IMR-90 (cell line): Measurements from ENCODE around the gene MFNG. TPM values are rescaled to one million over a fixed set of nuclear protein-coding genes. Genes with fewer than 3 reads are reported as not detected.

Source experiments
- ATAC-seq: fragments of 200-7000 bp; cut with Tn5 transposase; 2 replicates; pipeline ENCODE4 v1.9.1; 2020; ENCODE audit warnings: low read depth, mild to moderate bottlenecking, moderate library complexity
- BruUV-seq: library from RNA; stranded (reverse); fragments of 400-500 nt; replicated peaks from 2 replicates; lab custom pipeline; 2021; lab: Mats Ljungman, UMichigan
- CTCF ChIA-PET: fragments of 300-600 bp; formaldehyde crosslinking; extraction: SDS; loops from one replicate; lab custom pipeline; 2021; ENCODE audit warnings: antibody characterized with exemption; lab: Yijun Ruan, JAX
- POLR2A ChIA-PET: fragments of 300-600 bp; sonication (Branson Sonifier 250); formaldehyde crosslinking; loops from one replicate; lab custom pipeline; 2022; ENCODE audit warnings: antibody characterized with exemption; ENCODE audit not compliant: unreplicated experiment; lab: Charles Lee
- DNase-seq: peaks from one replicate; pipeline ENCODE4 v3.0.0; 2013
- H2AFZ ChIP-seq: replicated peaks from 2 replicates; pipeline ENCODE3; 2013; ENCODE audit warnings: low read length, mild to moderate bottlenecking; ENCODE audit not compliant: poor library complexity
- H2AK5ac ChIP-seq: 2 replicates; pipeline ENCODE4 v1.6.1; 2013; ENCODE audit warnings: low read depth, low read length, inconsistent platforms
- H2AK9ac ChIP-seq: replicated peaks from 2 replicates; pipeline ENCODE3; 2013; ENCODE audit warnings: mild to moderate bottlenecking, low read depth, low read length, moderate library complexity; ENCODE audit not compliant: poor library complexity
- H2BK120ac ChIP-seq: 2 replicates; pipeline ENCODE4 v1.6.1; 2013; ENCODE audit warnings: low read depth, low read length, inconsistent platforms
- H2BK15ac ChIP-seq: 3 replicates; pipeline ENCODE4 v1.6.1; 2013; ENCODE audit warnings: low read depth, low read length, inconsistent platforms
- H2BK20ac ChIP-seq: 2 replicates; pipeline ENCODE4 v1.6.1; 2013; ENCODE audit warnings: low read depth, mild to moderate bottlenecking, inconsistent platforms, low read length, moderate library complexity
- H2BK5ac ChIP-seq: 2 replicates; pipeline ENCODE4 v1.6.1; 2013; ENCODE audit warnings: mild to moderate bottlenecking, low read depth, low read length, inconsistent platforms; ENCODE audit not compliant: poor library complexity, severe bottlenecking
- H3K14ac ChIP-seq: replicated peaks from 2 replicates; pipeline ENCODE4 v1.6.1; 2013; ENCODE audit warnings: low read depth, low read length, inconsistent platforms
- H3K18ac ChIP-seq: 2 replicates; pipeline ENCODE4 v1.6.1; 2013; ENCODE audit warnings: low read depth, low read length, control low read depth
- H3K23ac ChIP-seq: 2 replicates; pipeline ENCODE4 v1.6.1; 2013; ENCODE audit warnings: low read depth, low read length, inconsistent platforms
- H3K27ac ChIP-seq: 2 replicates; pipeline ENCODE4 v1.5.1; 2013; ENCODE audit warnings: mild to moderate bottlenecking, control low read depth, low read length; ENCODE audit not compliant: insufficient read depth
- H3K27me3 ChIP-seq: 2 replicates; pipeline ENCODE4 v1.6.1; 2013; ENCODE audit warnings: low read length; ENCODE audit not compliant: control insufficient read depth, insufficient read depth
- H3K36me3 ChIP-seq: 2 replicates; pipeline ENCODE4 v1.6.1; 2013; ENCODE audit warnings: low read length, mixed read lengths; ENCODE audit not compliant: control insufficient read depth, insufficient read depth
- H3K4ac ChIP-seq: 2 replicates; pipeline ENCODE4 v1.6.1; 2013; ENCODE audit warnings: low read depth, low read length, inconsistent platforms
- H3K4me1 ChIP-seq: 2 replicates; pipeline ENCODE4 v1.6.1; 2013; ENCODE audit warnings: low read length, mixed read lengths; ENCODE audit not compliant: control insufficient read depth, insufficient read depth
- H3K4me2 ChIP-seq: 2 replicates; pipeline ENCODE4 v1.6.1; 2013; ENCODE audit warnings: low read depth, mild to moderate bottlenecking, control low read depth, low read length, moderate library complexity
- H3K4me3 ChIP-seq: 2 replicates; pipeline ENCODE4 v1.5.1; 2013; ENCODE audit warnings: low read depth, mild to moderate bottlenecking, control low read depth, low read length, moderate library complexity; ENCODE audit not compliant: insufficient read depth
- H3K56ac ChIP-seq: 2 replicates; pipeline ENCODE4 v1.6.1; 2013; ENCODE audit warnings: low read length, inconsistent platforms; ENCODE audit not compliant: insufficient read depth; ENCODE audit errors: extremely low read depth
- H3K79me1 ChIP-seq, 2 experiments: 2 replicates each; pipeline ENCODE4 v1.6.1; 2013; ENCODE audit warnings: low read length in 2 of 2, inconsistent platforms in 1 of 2, low read depth in 1 of 2
- H3K9ac ChIP-seq: 2 replicates; pipeline ENCODE4 v1.6.1; 2013; ENCODE audit warnings: low read depth, low read length, control low read depth
- H3K9me1 ChIP-seq: 2 replicates; pipeline ENCODE4 v1.6.1; 2013; ENCODE audit warnings: low read length, inconsistent platforms; ENCODE audit not compliant: insufficient read depth
- H3K9me3 ChIP-seq: 2 replicates; pipeline ENCODE4 v1.6.1; 2013; ENCODE audit warnings: low read length; ENCODE audit not compliant: control insufficient read depth, insufficient read depth
- H4K20me1 ChIP-seq: 2 replicates; pipeline ENCODE4 v1.6.1; 2013; ENCODE audit warnings: low read length, inconsistent platforms; ENCODE audit not compliant: insufficient read depth
- H4K5ac ChIP-seq: 2 replicates; pipeline ENCODE4 v1.6.1; 2013; ENCODE audit warnings: mild to moderate bottlenecking, low read depth, low read length, control low read depth
- H4K8ac ChIP-seq, 2 experiments: 2 replicates each; pipeline ENCODE4 v1.6.1; 2013; ENCODE audit warnings: low read depth in 2 of 2, low read length in 2 of 2, control low read depth in 1 of 2, inconsistent platforms in 1 of 2
- H4K91ac ChIP-seq: 2 replicates; pipeline ENCODE4 v1.6.1; 2013; ENCODE audit warnings: low read depth, low read length, inconsistent platforms; ENCODE audit not compliant: insufficient read depth
- BHLHE40 ChIP-seq: fragments of 150-350 bp; IDR thresholded peaks from 2 replicates; pipeline ENCODE4 v1.6.1; 2016; ENCODE audit warnings: mild to moderate bottlenecking, low read depth, low read length
- CEBPB ChIP-seq: IDR thresholded peaks from 2 replicates; pipeline ENCODE4 v1.6.1; 2012; ENCODE audit warnings: low read depth, low read length, improper control_type of control experiment
- CHD1 ChIP-seq: IDR thresholded peaks from 2 replicates; pipeline ENCODE4 v1.6.1; 2012; ENCODE audit warnings: low read depth, low read length, improper control_type of control experiment
- CTCF ChIP-seq: conservative IDR thresholded peaks from 2 replicates; pipeline ENCODE4 v1.5.1; 2012; ENCODE audit warnings: mild to moderate bottlenecking, low read depth, low read length, improper control_type of control experiment
- ELK1 ChIP-seq: fragments of 150-350 bp; IDR thresholded peaks from 2 replicates; pipeline ENCODE4 v1.6.1; 2016; ENCODE audit warnings: low read depth, mild to moderate bottlenecking, low read length, moderate library complexity, borderline replicate concordance
- FOS ChIP-seq: fragments of 150-350 bp; IDR thresholded peaks from 2 replicates; pipeline ENCODE4 v1.6.1; 2016; ENCODE audit warnings: low read depth, low read length
- MAZ ChIP-seq: IDR thresholded peaks from 2 replicates; pipeline ENCODE4 v1.6.1; 2012; ENCODE audit warnings: low read depth, mild to moderate bottlenecking, low read length, improper control_type of control experiment, moderate library complexity, borderline replicate concordance
- MXI1 ChIP-seq: IDR thresholded peaks from 2 replicates; pipeline ENCODE4 v1.6.1; 2012; ENCODE audit warnings: low read depth, mild to moderate bottlenecking, low read length, moderate library complexity, borderline replicate concordance
- NFE2L2 ChIP-seq: fragments of 150-350 bp; IDR thresholded peaks from 2 replicates; pipeline ENCODE4 v1.6.1; 2016; ENCODE audit warnings: low read depth, mild to moderate bottlenecking, low read length
- POLR2A ChIP-seq: IDR thresholded peaks from 2 replicates; pipeline ENCODE4 v1.6.1; 2012; ENCODE audit warnings: mild to moderate bottlenecking, low read depth, low read length
- RCOR1 ChIP-seq: IDR thresholded peaks from 2 replicates; pipeline ENCODE4 v1.6.1; 2012; ENCODE audit warnings: mild to moderate bottlenecking, low read length, improper control_type of control experiment; ENCODE audit not compliant: insufficient replicate concordance
- SMC3 ChIP-seq: fragments of 150-350 bp; IDR thresholded peaks from 2 replicates; pipeline ENCODE4 v1.6.1; 2016; ENCODE audit warnings: low read depth, mild to moderate bottlenecking, antibody characterized with exemption, low read length, moderate library complexity
- WGBS, 2 experiments: methylation state at CpG; one replicate each; pipeline versions ENCODE4 v1.1.5 to v1.1.7; 2013; ENCODE audit warnings: missing lambda C conversion rate in 2 of 2; ENCODE audit not compliant: insufficient read length in 1 of 2; ENCODE audit errors: extremely low coverage in 2 of 2; 5-methylcytosine and 5-hydroxymethylcytosine counted together
- dilution Hi-C: fragments of 300-500 bp; cut with HindIII; formaldehyde crosslinking; loops from one replicate; pipeline ENCODE4 v1.14.3; 2018; ENCODE audit warnings: low sequenced_read_pairs; ENCODE audit not compliant: unreplicated experiment
- in situ Hi-C: fragments of 300-500 bp; cut with MboI; formaldehyde crosslinking; loops from 3 replicates; pipeline ENCODE4 v1.14.3; 2019; ENCODE audit warnings: low sequenced_read_pairs, inconsistent platforms, mixed read lengths
- intact Hi-C: fragments of 100-400 bp; cut with micrococcal nuclease; formaldehyde crosslinking; loops from 2 replicates; pipeline ENCODE4 v1.10.0; 2022
- polyA plus RNA-seq, 3 experiments: library from polyadenylated mRNA; depleted of rRNA; stranded (reverse); fragments of >200 nt; gene quantifications; 2 replicates each; pipeline ENCODE4 v1.2.3, GENCODE V29; 2012; ENCODE audit warnings: low replicate concordance in 1 of 3
- total RNA-seq: library from RNA; depleted of rRNA; stranded (reverse); fragments of >200 nt; gene quantifications from 2 replicates; pipeline ENCODE4 v1.2.3, GENCODE V29; 2012

Gene MFNG
- total and polyA plus RNA-seq, 2 of the 4 experiments (the other 2 are of a cell fraction) = 0.15 TPM; not detected in 1

- Histone ChIP-seq H3K27me3 (peaks cover 2% of the 10 kb centered on the region; the same call in 1 of the 2 replicates), H2BK15ac (no peak overlapping the region), H3K9me3 (peaks cover 24% of the 10 kb centered on the region), H4K5ac (no peak overlapping the region), H3K9ac (no peak overlapping the region), H2AFZ (no peak overlapping the region), H3K27ac (no peak overlapping the region), H4K8ac (no peak overlapping the region), H3K9me1 (peaks cover 10% of the 10 kb centered on the region), H2AK9ac (no peak overlapping the region), H4K91ac (no peak overlapping the region), H3K56ac (no peak overlapping the region), H3K36me3 (no peaks in the 10 kb centered on the region), H3K79me1 (peaks cover 0 to 3% of the 10 kb centered on the region in 2 experiments; a peak in 1 of 4 replicates), H3K4me2 (no peak overlapping the region), H3K18ac (no peak overlapping the region), H3K4me3 (no peak overlapping the region), H3K23ac (no peak overlapping the region), H2AK5ac (peak overlapping the region; percentile 63), H4K20me1 (peaks cover 3% of the 10 kb centered on the region; the same call in 1 of the 2 replicates), H3K4ac (no peak overlapping the region), H3K4me1 (peaks cover 9% of the 10 kb centered on the region), H3K14ac (no peak overlapping the region), H2BK20ac (0 out of 2 replicates have a peak overlapping the region, but pooled peaks have one; percentile 0), H2BK120ac (no peak overlapping the region), H2BK5ac (no peak overlapping the region)
- intact Hi-C loops = no loop called here
- dilution Hi-C loops = no loop called here
- in situ Hi-C loops = no loop called here
- ChIA-PET CTCF (no interaction called here), POLR2A (no interaction called here)
- no peak for TF ChIP-seq SMC3
- TF ChIP-seq CEBPB = no peak
- TF ChIP-seq FOS = no peak
- no peak for TF ChIP-seq BHLHE40
- TF ChIP-seq POLR2A = no peak
- TF ChIP-seq MAZ = no peak
- no peak for TF ChIP-seq RCOR1
- TF ChIP-seq ELK1 = no peak
- no peak for TF ChIP-seq CHD1
- no peak for TF ChIP-seq CTCF
- no peak for TF ChIP-seq MXI1
- no peak for TF ChIP-seq NFE2L2
- DNase-seq = no peak
- ATAC-seq = no peak
- no CpG with 5 or more reads among the region's 5 CpGs for WGBS, 2 experiments
- no TSS peak for BruUV-seq
Observed at GRCh38 chr22:37435970-37436603, 50.1 kb downstream of the MFNG start.
